NCI-H2081 (cell line): Measurements from ENCODE around the gene PROZ.
A peak's percentile ranks its signal among the peaks of the same experiment; 100 is the strongest.
"Not testable (repeated sequence)": the region's sequence is repeated elsewhere in the genome, so short reads cannot be mapped to it uniquely, and the experiment has no call there.

Experiments
- DNase-seq, 2 experiments: peaks; one replicate each; lab custom pipeline; 2025; lab: John Stamatoyannopoulos, UW

Gene PROZ, protein sequence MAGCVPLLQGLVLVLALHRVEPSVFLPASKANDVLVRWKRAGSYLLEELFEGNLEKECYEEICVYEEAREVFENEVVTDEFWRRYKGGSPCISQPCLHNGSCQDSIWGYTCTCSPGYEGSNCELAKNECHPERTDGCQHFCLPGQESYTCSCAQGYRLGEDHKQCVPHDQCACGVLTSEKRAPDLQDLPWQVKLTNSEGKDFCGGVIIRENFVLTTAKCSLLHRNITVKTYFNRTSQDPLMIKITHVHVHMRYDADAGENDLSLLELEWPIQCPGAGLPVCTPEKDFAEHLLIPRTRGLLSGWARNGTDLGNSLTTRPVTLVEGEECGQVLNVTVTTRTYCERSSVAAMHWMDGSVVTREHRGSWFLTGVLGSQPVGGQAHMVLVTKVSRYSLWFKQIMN

DNA sequence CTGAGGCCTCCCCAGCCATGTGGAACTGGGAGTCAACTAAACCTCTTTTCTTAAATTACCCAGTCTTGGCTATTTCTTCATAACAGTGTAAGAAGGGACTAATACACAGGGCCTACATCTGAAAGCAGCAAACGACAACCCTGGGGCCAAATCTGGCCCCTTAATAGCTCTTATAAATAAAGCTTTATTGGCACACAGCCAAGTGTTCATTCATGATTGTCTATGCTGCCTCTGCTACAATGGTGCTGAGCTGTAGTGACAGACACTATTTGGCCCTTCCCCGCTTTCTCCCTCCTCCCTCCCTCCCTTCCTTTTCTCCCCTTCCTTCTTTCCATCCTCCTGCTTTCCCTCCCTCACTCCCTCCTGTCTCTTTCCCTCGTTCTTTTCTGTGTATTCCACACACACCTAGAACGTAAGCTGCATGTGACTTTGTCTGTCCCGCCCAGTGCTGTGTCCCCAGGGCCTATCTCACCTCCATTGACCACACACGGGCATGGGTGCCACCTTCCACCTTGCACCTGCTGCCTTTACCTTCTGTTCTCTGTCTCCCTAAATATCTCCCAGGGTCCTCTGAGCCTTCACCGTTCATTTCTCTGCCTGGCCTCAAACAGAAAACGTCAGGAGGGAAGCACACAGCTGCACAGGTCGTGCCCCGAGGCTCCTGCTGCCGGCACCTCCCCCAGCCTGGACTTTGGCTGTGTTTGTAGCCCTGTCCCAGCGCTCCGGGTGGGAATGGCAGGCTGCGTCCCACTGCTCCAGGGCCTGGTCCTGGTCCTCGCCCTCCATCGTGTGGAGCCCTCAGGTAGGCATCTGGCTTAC, at the start of gene PROZ:
TSS of gene PROZ (plus strand) at position 720 of the 819 bp plus-strand sequence. CDS start at position 733, 13 bp downstream.
- peak in 1 of 2 experiments; percentile 11 for DNase-seq

DNA sequence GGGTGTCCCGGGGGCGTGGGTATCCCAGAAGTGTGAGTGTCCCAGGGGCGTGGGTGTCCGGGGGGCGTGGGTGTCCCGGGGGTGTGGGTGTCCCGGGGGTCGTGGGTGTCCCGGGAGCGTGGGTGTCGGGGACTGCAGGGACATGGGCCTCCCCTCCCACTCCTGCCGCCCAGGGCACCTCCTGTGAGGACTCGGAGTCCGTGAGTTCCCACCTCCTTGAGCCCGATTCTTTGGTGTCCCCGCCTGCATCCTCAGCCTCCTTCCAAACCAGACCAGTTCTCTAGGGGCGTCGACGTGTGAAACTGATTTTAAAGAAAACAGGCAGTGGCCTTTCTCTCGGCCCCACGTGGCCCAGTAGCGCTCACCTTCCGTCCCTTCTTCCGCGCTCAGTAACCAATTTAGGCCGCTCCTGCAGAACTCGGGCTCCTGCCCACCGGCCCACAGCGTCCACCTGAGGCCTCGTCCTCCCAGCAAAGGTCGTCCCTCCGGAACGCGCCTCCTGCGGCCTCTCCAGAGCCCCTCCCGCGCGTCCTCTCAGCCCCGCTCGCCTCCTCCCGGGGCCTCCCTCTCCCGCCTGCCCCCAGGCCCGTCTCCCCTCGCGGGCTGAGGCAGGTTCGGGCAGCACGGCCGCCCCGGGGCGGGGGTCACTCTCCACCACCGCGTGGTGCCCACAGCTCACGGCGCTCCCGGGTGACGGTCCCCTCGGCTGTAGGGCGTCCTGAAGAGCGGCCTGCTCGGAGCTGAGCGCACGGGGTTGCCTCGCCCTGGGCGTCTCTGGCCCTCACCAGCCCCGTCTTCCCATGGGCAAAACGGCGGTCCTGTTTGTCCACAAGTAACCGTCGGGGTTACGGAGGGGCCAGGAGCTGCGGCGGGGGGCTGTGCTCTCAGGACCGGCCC, 49.0 kb upstream of the PROZ start:
- no peak for DNase-seq

DNA sequence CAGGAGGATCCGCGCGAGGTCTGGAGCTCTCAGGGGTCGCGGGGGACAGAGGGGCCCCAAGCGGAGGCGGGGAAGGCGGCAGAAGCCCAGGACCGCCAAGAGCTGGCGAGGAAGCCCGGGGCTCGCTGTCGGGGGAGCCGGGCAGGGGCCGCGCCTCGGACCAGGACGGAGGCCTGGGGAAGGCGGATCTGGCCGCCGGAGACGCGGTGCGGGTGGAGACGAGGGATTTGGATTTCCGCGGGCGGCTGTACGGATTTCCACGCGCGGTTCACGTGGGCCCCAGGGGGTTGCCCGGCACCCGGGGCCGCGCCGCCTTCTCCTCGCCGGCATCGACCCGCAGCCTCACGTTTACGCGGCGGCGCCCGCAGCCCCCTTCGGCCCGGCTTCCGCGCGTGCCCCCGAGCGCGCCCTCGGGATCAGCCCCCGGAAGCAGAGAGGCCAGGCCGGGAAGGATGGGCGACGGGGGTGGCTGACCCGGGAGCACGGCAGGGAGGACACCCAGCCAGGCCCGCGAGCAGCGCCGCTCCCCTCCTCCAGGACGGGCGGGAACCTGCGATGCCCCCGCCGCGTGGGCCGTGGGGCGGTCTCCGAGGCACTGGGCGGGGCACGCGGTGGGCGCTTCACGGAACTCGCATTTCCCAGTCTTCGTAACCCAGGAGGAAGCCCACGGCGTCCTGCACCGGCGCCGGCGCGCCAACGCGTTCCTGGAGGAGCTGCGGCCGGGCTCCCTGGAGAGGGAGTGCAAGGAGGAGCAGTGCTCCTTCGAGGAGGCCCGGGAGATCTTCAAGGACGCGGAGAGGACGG, 48.2 kb upstream of the PROZ start:
- no peak for DNase-seq

DNA sequence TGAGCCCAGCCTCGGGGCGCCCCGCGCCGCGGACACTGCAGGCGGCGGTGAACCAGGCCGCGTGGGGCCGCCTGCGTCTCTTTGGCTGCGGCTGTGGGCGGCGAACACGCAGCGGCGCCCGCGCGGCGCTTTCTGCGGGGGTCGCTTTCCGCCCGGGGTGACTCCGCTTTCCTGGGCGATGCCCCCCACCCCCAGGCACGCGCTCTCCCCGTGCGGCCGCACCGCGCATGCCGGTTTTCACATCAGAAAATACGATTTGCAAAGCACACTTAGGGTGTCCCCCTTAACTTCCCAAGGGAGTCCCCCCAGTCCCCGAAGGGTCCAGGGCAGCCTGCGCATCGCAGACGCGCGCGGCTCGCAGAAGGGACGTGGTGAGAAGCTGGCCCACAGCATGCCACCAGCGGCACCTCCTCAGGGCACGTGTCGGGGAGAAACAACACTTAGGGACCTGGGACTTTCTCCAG, 47.6 kb upstream of the PROZ start:
- DNase-seq = no peak

DNA sequence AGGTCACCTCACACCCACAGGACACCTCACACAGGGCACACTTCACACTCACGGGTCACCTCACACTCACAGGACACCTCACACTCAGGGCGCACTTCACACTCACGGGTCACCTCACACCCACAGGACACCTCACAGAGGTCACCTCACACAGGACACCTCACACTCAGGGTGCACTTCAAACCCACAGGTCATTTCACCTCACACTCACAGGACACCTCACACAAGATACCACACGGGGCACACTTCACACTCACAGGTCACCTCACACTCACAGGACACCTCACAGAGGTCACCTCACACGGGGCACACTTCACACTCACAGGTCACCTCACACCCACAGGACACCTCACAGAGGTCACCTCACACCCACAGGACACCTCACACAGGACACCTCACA, 46.6 kb upstream of the PROZ start:
- DNase-seq = not testable (repeated sequence)

DNA sequence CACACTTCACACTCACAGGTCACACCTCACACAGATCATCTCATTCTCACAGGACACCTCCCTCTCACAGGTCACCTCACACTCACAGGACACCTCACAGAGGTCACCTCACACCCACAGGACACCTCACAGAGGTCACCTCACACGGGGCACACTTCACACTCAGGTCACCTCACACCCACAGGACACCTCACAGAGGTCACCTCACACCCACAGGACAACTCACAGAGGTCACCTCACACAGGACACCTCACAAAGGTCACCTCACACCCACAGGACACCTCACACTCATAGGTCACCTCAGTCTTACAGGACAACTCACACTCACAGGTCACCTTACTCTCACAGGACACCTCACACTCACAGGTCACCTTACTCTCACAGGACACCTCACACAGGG, 46.0 kb upstream of the PROZ start:
- not testable (repeated sequence) for DNase-seq

DNA sequence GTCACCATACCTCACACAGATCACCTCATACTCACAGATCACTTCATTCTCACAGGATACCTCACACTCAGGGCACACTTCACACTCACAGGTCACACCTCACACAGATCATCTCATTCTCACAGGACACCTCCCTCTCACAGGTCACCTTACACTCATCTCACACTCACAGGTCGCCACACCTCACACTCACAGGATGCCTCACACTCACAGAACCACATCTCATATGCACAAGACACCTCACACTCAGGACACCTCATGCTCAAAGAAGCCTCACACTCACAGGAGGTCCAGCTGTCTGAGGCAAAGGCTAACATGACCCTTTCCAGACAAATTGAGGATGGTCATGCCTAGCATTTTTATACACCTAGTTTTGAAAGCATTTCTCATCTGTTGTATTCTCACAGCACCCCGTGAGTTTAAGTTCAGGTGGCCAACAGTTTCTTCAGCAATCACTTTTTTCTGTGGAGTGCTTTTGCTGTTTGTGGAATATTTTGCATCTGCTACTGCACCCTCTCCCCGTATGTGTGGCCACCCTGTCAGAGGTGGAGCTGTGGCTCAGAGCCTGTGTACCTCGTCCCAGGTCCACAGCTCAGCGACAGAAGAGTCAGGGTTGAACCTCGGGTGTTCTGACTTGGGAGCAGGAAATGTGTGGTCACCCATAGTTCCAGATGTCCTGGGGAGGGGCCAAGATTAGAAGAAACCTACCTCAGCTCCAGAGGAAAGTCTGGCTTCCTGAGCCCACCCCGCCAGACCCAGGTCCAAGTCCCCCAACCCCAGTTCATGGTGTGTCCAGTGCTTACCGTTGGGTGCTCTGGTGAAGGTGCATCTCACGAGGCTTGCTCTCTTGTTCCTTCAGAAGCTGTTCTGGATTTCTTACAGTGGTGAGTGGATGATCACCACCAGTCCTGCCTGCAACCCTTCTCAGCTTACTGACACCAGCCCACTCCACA, 45.3 kb upstream of the PROZ start:
- DNase-seq = no peak

DNA sequence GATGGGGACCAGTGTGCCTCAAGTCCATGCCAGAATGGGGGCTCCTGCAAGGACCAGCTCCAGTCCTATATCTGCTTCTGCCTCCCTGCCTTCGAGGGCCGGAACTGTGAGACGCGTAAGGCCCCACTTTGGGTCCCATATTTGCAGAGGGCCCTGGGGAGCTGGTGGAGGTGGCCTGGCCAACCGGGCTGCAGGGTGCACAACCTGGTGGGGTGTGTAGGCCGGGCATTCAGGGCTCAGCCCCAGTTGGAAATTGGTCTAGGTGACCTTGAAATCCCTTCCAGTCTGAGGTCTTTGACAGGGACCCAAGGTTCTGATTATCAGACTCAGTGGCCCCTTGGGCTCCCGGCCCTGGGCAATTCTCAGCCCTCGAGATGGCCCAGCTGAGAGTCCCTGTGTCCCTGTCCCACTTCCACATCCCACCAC, 44.6 kb upstream of the PROZ start:
- DNase-seq = no peak

DNA sequence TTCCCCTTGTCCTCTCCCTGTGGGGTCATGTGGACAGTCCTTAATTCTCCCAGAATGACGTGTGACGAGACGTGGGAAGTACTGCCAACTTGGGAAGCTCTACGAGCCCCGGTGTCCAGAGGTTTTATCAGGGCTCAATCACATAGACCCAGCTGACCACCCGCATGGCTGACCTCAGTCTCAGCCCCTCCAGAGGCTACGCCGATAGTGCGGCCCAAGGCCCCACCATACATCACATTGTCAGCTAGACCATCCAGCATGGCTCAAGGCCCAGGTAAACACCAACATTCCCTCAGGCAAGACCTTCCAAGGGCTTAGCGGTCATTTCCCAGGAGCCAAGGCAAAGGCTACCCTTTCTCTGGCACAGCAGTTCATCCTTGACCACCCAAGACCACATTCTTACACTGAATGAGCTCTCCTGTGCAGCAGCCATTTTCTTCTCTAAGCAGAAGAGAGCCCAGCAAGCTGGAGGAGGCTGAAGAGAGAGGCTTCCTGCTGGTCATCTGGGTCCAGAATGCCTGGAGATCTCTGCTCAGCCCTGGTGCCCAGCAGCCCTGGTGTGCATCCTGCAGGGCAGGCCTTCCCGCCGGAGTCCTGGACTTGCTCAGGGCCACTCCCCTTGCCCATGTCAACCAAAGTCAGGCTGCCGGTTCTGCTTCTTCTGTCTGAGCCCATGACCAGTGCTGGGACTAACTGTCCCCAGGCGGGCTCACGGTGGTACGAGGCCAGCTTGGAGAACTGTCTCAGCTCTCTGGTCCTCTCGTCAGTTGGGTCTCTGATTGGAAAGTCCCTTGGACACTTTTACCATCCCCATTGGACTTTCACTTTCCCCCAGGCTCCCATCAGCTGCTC, 43.7 kb upstream of the PROZ start:
- no peak for DNase-seq

DNA sequence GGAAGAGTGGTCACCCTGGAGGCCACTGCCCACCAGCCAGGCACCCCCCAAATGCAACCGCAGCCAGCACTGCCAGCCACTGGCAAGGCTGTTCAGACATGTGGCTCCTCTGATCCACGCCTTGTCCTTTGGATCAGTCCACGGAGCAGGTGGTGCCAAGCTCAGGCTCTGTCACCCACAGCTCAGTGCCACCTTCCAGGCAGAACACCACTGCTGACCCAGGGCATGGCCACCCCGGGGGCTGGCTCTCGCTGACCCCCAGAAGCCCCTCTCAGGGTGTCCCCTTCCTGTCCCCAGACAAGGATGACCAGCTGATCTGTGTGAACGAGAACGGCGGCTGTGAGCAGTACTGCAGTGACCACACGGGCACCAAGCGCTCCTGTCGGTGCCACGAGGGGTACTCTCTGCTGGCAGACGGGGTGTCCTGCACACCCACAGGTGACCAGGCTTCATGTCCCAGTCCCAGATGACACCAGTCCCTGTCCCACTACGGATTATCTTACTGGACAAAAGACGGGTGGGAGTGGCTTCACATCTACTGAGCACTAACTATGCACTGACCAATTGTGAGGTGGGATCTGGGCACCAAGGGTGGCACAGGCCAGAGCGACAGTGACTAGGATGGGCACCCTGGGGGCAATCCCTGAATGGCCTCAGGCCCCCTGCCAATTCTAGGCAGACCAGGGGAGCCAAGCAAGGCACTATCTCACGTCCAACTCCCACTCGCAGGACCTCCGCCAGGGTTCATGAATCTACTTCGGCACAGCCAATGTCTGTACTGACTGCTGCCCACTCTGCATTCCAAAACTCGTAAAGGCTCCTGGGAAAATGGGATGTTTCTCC, 42.9 kb upstream of the PROZ start:
- no peak for DNase-seq

DNA sequence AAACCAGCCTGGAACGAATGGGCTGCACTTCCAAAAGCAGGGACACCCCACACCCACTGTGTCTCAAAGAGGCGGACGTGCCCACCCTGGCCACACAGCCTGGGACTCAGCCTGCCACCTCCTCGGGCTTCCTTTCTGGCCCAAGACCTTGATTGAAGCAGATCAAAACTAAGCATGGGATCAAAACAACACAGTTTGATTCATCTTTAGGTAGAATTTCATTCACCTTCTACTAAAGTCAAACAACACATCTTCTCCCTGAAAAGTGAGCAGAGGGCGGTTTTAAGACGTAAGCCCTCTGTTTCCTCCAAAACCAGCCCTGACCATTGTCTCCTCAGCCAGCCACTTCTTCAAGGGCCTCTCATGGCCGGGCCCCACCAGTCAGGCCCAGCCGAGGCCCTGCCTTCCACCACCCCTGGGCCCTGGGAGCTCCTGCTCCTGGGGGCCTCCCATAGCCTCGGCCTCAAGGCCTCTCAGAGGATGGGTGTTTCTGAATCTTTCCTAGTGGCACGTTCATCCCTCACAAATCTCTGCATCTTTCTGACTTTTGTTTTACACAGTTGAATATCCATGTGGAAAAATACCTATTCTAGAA, 42.1 kb upstream of the PROZ start:
- no peak for DNase-seq

DNA sequence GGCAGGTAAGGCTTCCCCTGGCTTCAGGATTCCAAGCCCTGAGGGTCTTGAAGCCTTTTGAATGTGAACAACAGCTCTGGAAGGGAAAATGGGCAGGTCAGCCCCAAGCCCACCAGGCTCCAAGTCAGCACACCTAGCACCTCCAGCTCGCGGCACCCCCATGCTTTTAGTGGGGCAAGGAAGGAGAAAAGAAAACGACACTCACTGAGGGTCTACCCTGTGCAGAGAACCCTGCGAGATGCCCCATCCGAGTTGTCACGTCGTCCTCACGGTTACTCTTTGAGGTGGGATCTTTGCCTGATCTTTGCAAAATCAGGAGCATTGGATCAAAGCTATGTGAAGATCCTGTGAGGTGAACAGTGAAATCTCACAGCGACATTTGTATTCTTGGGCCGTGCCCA, 41.6 kb upstream of the PROZ start:
- DNase-seq = no peak

DNA sequence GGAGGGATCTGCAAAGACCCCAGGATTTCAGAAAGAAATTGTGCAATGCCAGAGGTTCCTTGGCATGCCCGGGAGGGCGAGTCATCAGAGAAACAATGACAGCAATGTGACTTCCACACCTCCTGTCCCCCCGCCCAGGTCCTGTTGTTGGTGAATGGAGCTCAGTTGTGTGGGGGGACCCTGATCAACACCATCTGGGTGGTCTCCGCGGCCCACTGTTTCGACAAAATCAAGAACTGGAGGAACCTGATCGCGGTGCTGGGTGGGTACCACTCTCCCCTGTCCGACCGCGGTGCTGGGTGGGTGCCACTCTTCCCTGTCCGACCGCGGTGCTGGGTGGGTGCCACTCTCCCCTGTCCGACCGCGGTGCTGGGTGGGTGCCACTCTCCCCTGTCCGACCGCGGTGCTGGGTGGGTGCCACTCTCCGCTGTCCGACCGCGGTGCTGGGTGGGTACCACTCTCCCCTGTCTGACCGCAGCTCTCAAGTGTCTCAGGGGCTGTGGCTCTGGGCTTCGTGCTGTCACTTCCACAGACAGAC, 41.0 kb upstream of the PROZ start:
- no peak for DNase-seq

DNA sequence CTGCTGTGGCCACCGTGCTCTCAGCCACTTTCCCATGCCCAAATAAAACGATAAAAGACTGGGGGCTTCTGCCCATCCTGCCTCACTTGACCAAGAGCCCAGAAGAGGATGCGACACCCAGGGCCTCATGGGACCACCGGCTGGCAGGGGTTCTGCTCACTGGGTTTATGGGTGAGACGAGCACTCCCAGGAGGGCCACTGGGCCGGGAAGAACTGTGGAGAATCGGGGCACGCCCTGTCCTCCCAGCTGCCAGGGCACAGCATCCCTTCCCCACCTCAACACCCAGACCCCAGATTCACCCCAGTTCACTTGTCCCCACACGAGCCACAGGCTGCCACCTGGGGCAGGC, 40.6 kb upstream of the PROZ start:
- no peak for DNase-seq

DNA sequence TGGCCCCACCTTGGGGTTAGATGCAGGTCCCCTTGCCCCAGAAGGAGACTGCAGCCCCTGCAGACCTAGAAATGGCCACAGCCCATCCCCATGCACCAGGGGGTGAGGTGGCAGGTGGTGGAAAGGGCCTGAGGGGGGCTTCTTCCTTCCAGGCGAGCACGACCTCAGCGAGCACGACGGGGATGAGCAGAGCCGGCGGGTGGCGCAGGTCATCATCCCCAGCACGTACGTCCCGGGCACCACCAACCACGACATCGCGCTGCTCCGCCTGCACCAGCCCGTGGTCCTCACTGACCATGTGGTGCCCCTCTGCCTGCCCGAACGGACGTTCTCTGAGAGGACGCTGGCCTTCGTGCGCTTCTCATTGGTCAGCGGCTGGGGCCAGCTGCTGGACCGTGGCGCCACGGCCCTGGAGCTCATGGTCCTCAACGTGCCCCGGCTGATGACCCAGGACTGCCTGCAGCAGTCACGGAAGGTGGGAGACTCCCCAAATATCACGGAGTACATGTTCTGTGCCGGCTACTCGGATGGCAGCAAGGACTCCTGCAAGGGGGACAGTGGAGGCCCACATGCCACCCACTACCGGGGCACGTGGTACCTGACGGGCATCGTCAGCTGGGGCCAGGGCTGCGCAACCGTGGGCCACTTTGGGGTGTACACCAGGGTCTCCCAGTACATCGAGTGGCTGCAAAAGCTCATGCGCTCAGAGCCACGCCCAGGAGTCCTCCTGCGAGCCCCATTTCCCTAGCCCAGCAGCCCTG, 40.0 kb upstream of the PROZ start:
- no peak for DNase-seq

DNA sequence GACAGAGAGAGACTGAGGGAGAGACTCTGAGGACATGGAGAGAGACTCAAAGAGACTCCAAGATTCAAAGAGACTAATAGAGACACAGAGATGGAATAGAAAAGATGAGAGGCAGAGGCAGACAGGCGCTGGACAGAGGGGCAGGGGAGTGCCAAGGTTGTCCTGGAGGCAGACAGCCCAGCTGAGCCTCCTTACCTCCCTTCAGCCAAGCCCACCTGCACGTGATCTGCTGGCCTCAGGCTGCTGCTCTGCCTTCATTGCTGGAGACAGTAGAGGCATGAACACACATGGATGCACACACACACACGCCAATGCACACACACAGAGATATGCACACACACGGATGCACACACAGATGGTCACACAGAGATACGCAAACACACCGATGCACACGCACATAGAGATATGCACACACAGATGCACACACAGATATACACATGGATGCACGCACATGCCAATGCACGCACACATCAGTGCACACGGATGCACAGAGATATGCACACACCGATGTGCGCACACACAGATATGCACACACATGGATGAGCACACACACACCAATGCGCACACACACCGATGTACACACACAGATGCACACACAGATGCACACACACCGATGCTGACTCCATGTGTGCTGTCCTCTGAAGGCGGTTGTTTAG, 39.2 kb upstream of the PROZ start:
- no peak for DNase-seq
